ENCODE measurements around the gene RAP1GDS1.
"Not testable (repeated sequence)": the region's sequence is repeated elsewhere in the genome, so short reads cannot be mapped to it uniquely, and the experiment has no call there.

Gene RAP1GDS1

GRCh38 chr4:98275145-98275544 is 14.0 kb downstream of the RAP1GDS1 start:
- DNase-seq (ENCODE audit: low read depth) = no peak
- H3K4me3 ChIP-seq (ENCODE audit: low read depth, low read length) = no peak overlapping the region
- no peak for TF ChIP-seq MYC (IDR thresholded peaks at IDR 0.05; ENCODE audit: low read depth, low read length)
- no peak for TF ChIP-seq POLR2A (IDR thresholded peaks at IDR 0.05; ENCODE audit: extremely low read depth, insufficient read length)
- TF ChIP-seq CTCF (IDR thresholded peaks at IDR 0.05; ENCODE audit: low read depth, low read length) = no peak
- TF ChIP-seq MAX (IDR thresholded peaks at IDR 0.05; ENCODE audit: low read depth, low read length) = no peak

GRCh38 chr4:98283219-98284189 is 22.3 kb downstream of the RAP1GDS1 start:
- TF ChIP-seq MYC (IDR thresholded peaks at IDR 0.05; ENCODE audit: low read depth, low read length) (no peak), CTCF (IDR thresholded peaks at IDR 0.05; ENCODE audit: low read depth, low read length) (no peak), POLR2A (IDR thresholded peaks at IDR 0.05; ENCODE audit: extremely low read depth, insufficient read length) (no peak), MAX (IDR thresholded peaks at IDR 0.05; ENCODE audit: low read depth, low read length) (no peak)

GRCh38 chr4:98284640-98285046 is 23.5 kb downstream of the RAP1GDS1 start:
- no peak for DNase-seq (ENCODE audit: low read depth)

More at GRCh38 chr4:98283219-98284189, 22.3 kb downstream of the RAP1GDS1 start:
- DNase-seq (ENCODE audit: low read depth) = no peak
- no peak overlapping the region for H3K4me3 ChIP-seq (ENCODE audit: low read depth, low read length)

GRCh38 chr4:98285676-98286075 is 24.5 kb downstream of the RAP1GDS1 start:
- no peak for DNase-seq (ENCODE audit: low read depth)
- no peak for TF ChIP-seq POLR2A (IDR thresholded peaks at IDR 0.05; ENCODE audit: extremely low read depth, insufficient read length)
- no peak for TF ChIP-seq CTCF (IDR thresholded peaks at IDR 0.05; ENCODE audit: low read depth, low read length)
- TF ChIP-seq MYC (IDR thresholded peaks at IDR 0.05; ENCODE audit: low read depth, low read length) = no peak
- no peak for TF ChIP-seq MAX (IDR thresholded peaks at IDR 0.05; ENCODE audit: low read depth, low read length)
- H3K4me3 ChIP-seq (ENCODE audit: low read depth, low read length) = no peak overlapping the region

More at GRCh38 chr4:98284640-98285046, 23.5 kb downstream of the RAP1GDS1 start:
- no peak overlapping the region for H3K4me3 ChIP-seq (ENCODE audit: low read depth, low read length)
- TF ChIP-seq MAX (IDR thresholded peaks at IDR 0.05; ENCODE audit: low read depth, low read length) (no peak), POLR2A (IDR thresholded peaks at IDR 0.05; ENCODE audit: extremely low read depth, insufficient read length) (no peak), CTCF (IDR thresholded peaks at IDR 0.05; ENCODE audit: low read depth, low read length) (no peak), MYC (IDR thresholded peaks at IDR 0.05; ENCODE audit: low read depth, low read length) (no peak)

GRCh38 chr4:98287328-98287727 is 26.1 kb downstream of the RAP1GDS1 start:
- TF ChIP-seq CTCF (IDR thresholded peaks at IDR 0.05; ENCODE audit: low read depth, low read length) (no peak), MAX (IDR thresholded peaks at IDR 0.05; ENCODE audit: low read depth, low read length) (no peak), MYC (IDR thresholded peaks at IDR 0.05; ENCODE audit: low read depth, low read length) (no peak), POLR2A (IDR thresholded peaks at IDR 0.05; ENCODE audit: extremely low read depth, insufficient read length) (no peak)
- no peak overlapping the region for H3K4me3 ChIP-seq (ENCODE audit: low read depth, low read length)
- DNase-seq (ENCODE audit: low read depth) = no peak

GRCh38 chr4:98288671-98289070 is 27.5 kb downstream of the RAP1GDS1 start:
- not testable (repeated sequence) for H3K4me3 ChIP-seq (ENCODE audit: low read depth, low read length); DNase-seq (ENCODE audit: low read depth)

All from NB4 (cell line).